Activated CD4-positive, alpha-beta T cell treated with anti-CD3 and anti-CD28 coated beads, Interleukin-2, amount 50 U/mL, for 16 hours (primary cell): ENCODE data around the gene ASTL.

Source experiments
- DNase-seq: peaks from one replicate; pipeline ENCODE4 v3.0.0-alpha.2; 2020

ASTL gene

GRCh38 chr2:96124406-96125265, 13.7 kb downstream of the ASTL start:
- DNase-seq = no peak

- DNase-seq = no peak
Observed at GRCh38 chr2:96123936-96124335, 14.4 kb downstream of the ASTL start.

GRCh38 chr2:96123290-96123689, 15.0 kb downstream of the ASTL start:
- no peak for DNase-seq

- no peak for DNase-seq
Observed at GRCh38 chr2:96122391-96122790, 15.9 kb downstream of the ASTL start.

- no peak for DNase-seq
Observed at GRCh38 chr2:96121414-96121813, 16.9 kb downstream of the ASTL start.

- DNase-seq = no peak
Observed at GRCh38 chr2:96120991-96121390, 17.3 kb downstream of the ASTL start.

GRCh38 chr2:96120091-96120720, 18.1 kb downstream of the ASTL start:
- no peak for DNase-seq

GRCh38 chr2:96119389-96119751, 18.9 kb downstream of the ASTL start:
- DNase-seq = no peak

- DNase-seq = no peak
Observed at GRCh38 chr2:96118698-96119388, 19.5 kb downstream of the ASTL start.

GRCh38 chr2:96117701-96118588, 20.4 kb downstream of the ASTL start:
- no peak for DNase-seq

- peak; percentile 54 for DNase-seq
Observed at GRCh38 chr2:96116879-96117533, 21.3 kb downstream of the ASTL start.

- DNase-seq = peak; percentile 77
Observed at GRCh38 chr2:96116424-96116878, 21.9 kb downstream of the ASTL start, which contains the start of gene ADRA2B. ADRA2B (minus strand) TSS chr2:96116571; CDS start chr2:96116149, 422 bp downstream.

- no peak for DNase-seq
Observed at GRCh38 chr2:96115631-96116423, 22.5 kb downstream of the ASTL start.

- DNase-seq = no peak
Observed at GRCh38 chr2:96114903-96115581, 23.3 kb downstream of the ASTL start.

GRCh38 chr2:96114546-96114902, 23.8 kb downstream of the ASTL start:
- DNase-seq = no peak

- no peak for DNase-seq
Observed at GRCh38 chr2:96113951-96114350, 24.4 kb downstream of the ASTL start.

- no peak for DNase-seq
Observed at GRCh38 chr2:96113367-96113677, 25.0 kb downstream of the ASTL start.

- no peak for DNase-seq
Observed at GRCh38 chr2:96112501-96113366, 25.6 kb downstream of the ASTL start.

GRCh38 chr2:96111823-96112500, 26.3 kb downstream of the ASTL start:
- DNase-seq = no peak
